ENCODE results near the gene AFF4. TPM values are rescaled to one million over a fixed set of nuclear protein-coding genes. Genes with fewer than 3 reads are reported as not detected.

Gene AFF4
- total RNA-seq, 2 experiments from 2014 or later, result 97.9 to 103 TPM

GRCh38 chr5:132848270-132848669, 115.2 kb downstream of the AFF4 start:
- POLR2A ChIA-PET, result no interaction called here
- Mint-ChIP-seq H3K36me3 (ENCODE audit: low read depth) (no peaks in the 10 kb centered on the region), H3K9me3 (no peaks in the 10 kb centered on the region), H3K4me1 (ENCODE audit: low read depth) (no peaks in the 10 kb centered on the region), H3K27me3 (peaks cover 4% of the 10 kb centered on the region), H3K4me3 (no peak overlapping the region), H3K27ac (no peak overlapping the region)
- CTCF ChIA-PET, result interaction anchor here (1.2 kb wide), 1 partner anchor 18 kb away, joined by 3 read pairs; the partner anchor contains the start of gene SHROOM1
- H3K4me3 ChIP-seq (ENCODE audit: low read length), result no peak overlapping the region
- intact Hi-C loops (cut with DNase I, micrococcal nuclease), result no loop called here
- H3K9me3 ChIP-seq (ENCODE audit: control insufficient read depth in 1 of 2, insufficient read depth in 1 of 2, low read length in 2 of 2), result no peaks in the 10 kb centered on the region
- TF ChIP-seq CTCF (IDR thresholded peaks at IDR 0.05), result no peak
- no peak overlapping the region for H3K27ac ChIP-seq (ENCODE audit: low read depth in 1 of 2, low read length in 2 of 2)
- no peaks in the 10 kb centered on the region for H3K36me3 ChIP-seq (ENCODE audit: insufficient read depth, low read length)
- no peaks in the 10 kb centered on the region for H3K4me1 ChIP-seq (ENCODE audit: insufficient read depth, low read length)
- no peaks in the 10 kb centered on the region for H3K27me3 ChIP-seq (ENCODE audit: control insufficient read depth in 1 of 2, insufficient read depth in 2 of 2, low read length in 2 of 2)
- ATAC-seq (ENCODE audit: poor library complexity), result no peak
- no peak for DNase-seq

- Histone ChIP-seq H3K9me3 (ENCODE audit: control insufficient read depth in 1 of 2, insufficient read depth in 1 of 2, low read length in 2 of 2) (no peaks in the 10 kb centered on the region), H3K36me3 (ENCODE audit: insufficient read depth, low read length) (no peaks in the 10 kb centered on the region), H3K27me3 (ENCODE audit: control insufficient read depth in 1 of 2, insufficient read depth in 2 of 2, low read length in 2 of 2) (no peaks in the 10 kb centered on the region), H3K27ac (ENCODE audit: low read depth in 1 of 2, low read length in 2 of 2) (no peak overlapping the region), H3K4me1 (ENCODE audit: insufficient read depth, low read length) (no peaks in the 10 kb centered on the region), H3K4me3 (ENCODE audit: low read length) (no peak overlapping the region)
- ATAC-seq (ENCODE audit: poor library complexity) (no peak), DNase-seq (peak in 1 of 14 experiments; percentile 35)
- no peak for TF ChIP-seq CTCF (IDR thresholded peaks at IDR 0.05)
- no peak overlapping the region for H3K4me3 Mint-ChIP-seq
- no peaks in the 10 kb centered on the region for H3K27me3 Mint-ChIP-seq
- ChIA-PET CTCF (no interaction called here), POLR2A (no interaction called here)
- intact Hi-C loops (cut with DNase I, micrococcal nuclease), result no loop called here
- no peaks in the 10 kb centered on the region for H3K9me3 Mint-ChIP-seq
- H3K4me1 Mint-ChIP-seq (ENCODE audit: low read depth), result no peaks in the 10 kb centered on the region
- no peaks in the 10 kb centered on the region for H3K36me3 Mint-ChIP-seq (ENCODE audit: low read depth)
- H3K27ac Mint-ChIP-seq, result no peak overlapping the region
Measured at GRCh38 chr5:132841305-132841704, 122.1 kb downstream of the AFF4 start.

- no peak for DNase-seq
- H3K9me3 Mint-ChIP-seq, result no peaks in the 10 kb centered on the region
- no peak overlapping the region for H3K4me3 Mint-ChIP-seq
- no peaks in the 10 kb centered on the region for H3K36me3 Mint-ChIP-seq (ENCODE audit: low read depth)
- H3K4me3 ChIP-seq (ENCODE audit: low read length), result no peak overlapping the region
- H3K4me1 Mint-ChIP-seq (ENCODE audit: low read depth), result no peaks in the 10 kb centered on the region
- H3K4me1 ChIP-seq (ENCODE audit: insufficient read depth, low read length), result no peaks in the 10 kb centered on the region
- intact Hi-C loops (cut with DNase I, micrococcal nuclease), result no loop called here
- no peak overlapping the region for H3K27ac ChIP-seq (ENCODE audit: low read depth in 1 of 2, low read length in 2 of 2)
- ChIA-PET POLR2A (no interaction called here), CTCF (no interaction called here)
- H3K27me3 Mint-ChIP-seq, result no peaks in the 10 kb centered on the region
- no peak overlapping the region for H3K27ac Mint-ChIP-seq
- H3K9me3 ChIP-seq (ENCODE audit: control insufficient read depth in 1 of 2, insufficient read depth in 1 of 2, low read length in 2 of 2), result no peaks in the 10 kb centered on the region
- no peaks in the 10 kb centered on the region for H3K36me3 ChIP-seq (ENCODE audit: insufficient read depth, low read length)
- TF ChIP-seq CTCF (IDR thresholded peaks at IDR 0.05), result no peak
- H3K27me3 ChIP-seq (ENCODE audit: control insufficient read depth in 1 of 2, insufficient read depth in 2 of 2, low read length in 2 of 2), result no peaks in the 10 kb centered on the region
- ATAC-seq (ENCODE audit: poor library complexity), result no peak
Measured at GRCh38 chr5:132840896-132841295, 122.5 kb downstream of the AFF4 start.

Measured in CD4-positive, alpha-beta T cell (primary cell).